CD4-positive, alpha-beta T cell treated with Interferon alpha-2 for 1 hour (primary cell): ENCODE data around the gene THSD7A.

Experiments used
- DNase-seq, 2 donors: peaks; one replicate each; pipeline ENCODE4 v3.0.0-alpha.2; 2020 to 2022

Gene THSD7A

GRCh38 chr7:11747715-11748485, 84.1 kb downstream of the THSD7A start:
- DNase-seq, result no peak

DNA sequence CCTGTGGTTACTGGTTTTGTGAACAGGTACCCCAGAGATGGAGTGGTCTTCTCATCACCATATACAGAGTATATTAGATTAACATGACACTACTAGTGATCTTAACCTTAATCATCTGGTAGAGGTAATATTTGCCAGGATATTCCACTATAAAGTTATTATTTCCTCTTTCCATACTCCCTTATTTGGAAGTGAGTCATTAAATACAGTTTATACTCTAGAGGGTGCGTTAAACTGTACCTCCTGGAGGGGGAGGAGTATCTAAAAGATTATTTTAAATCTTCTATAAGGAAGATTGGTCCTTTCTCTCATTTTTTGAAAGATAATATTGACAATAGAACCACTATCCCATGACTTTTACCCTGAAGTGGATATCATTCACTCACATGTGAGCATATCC, 85.4 kb downstream of the THSD7A start:
- no peak for DNase-seq

DNA sequence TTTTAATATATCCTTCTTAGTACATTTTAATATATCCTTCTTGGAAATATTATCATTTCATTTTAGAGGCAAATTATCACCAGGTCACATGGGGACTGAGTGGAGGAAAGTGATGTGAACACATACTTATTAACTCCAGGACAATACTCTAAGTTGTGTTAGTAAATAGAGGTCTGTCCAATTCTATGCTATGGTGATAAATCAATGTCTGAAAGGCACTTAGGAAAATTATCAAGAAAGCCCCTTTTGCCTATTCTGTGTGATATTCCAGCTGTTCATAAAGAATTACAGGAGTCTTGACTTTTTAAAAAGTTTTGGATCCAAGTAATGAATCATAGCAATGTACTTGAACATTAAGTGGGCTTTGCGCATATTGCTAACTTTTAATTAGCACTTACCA, 88.5 kb downstream of the THSD7A start:
- no peak for DNase-seq

DNA sequence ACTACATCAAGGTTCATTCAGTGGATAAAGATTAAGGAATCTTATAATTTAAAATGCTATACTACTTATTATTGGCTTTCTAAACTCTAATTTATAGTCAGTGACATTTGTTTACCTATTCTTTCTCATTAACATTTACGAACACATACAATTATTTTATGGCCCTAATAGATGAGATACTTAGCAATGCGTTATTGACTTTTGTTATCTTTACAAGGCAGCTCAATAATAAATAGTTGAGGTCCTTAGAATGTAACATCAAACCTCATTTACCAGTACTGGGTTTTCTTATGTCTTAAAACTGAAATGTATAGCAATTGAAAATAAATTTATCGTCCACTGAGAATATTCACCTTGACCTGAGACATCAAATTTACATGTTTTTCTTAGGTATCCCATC, 89.0 kb downstream of the THSD7A start:
- no peak for DNase-seq

- no peak for DNase-seq
These were observed 89.5 kb downstream of the THSD7A start for GRCh38 chr7:11742496-11742895.

GRCh38 chr7:11737723-11738122, 94.3 kb downstream of the THSD7A start:
- no peak for DNase-seq

DNA sequence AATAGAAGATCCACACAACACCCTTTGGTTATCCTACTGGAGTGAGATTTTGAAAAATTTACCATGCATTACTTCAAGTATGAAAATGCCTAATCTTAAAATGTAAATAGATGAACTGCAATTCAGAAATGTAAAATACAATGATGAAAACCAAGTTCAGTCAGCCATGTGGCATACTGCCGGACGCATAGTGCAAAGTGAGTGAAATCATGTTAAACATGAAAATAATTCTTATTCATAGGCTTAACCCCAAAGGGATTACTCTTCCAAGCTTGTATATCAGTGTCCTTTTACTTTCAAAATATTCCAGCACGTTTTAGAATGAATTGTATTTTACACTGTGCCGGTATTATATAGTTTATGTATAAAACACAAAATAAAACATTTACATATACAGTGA, 99.8 kb downstream of the THSD7A start:
- DNase-seq, result no peak

- DNase-seq, result no peak
These were observed 101.3 kb downstream of the THSD7A start for GRCh38 chr7:11730725-11731124.

DNA sequence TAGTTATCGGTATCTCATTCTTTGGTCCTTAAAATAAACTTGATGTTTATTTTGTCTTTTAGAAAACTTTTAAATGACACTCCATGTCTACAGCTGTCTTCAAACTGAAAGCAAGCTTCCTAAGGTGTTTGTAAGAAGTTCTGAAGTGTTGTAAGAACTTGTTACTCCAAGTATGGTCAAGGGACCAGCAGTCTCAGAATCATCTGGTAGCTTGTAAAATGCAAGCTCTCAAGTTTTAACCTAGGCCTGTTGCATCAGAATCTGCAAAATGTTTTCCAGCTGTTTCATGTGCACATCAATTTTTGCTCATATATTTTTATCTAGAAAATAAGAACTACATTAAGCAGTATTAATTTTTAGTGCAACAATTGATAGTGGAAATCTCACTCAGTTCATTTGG, 104.1 kb downstream of the THSD7A start:
- DNase-seq, result no peak

DNA sequence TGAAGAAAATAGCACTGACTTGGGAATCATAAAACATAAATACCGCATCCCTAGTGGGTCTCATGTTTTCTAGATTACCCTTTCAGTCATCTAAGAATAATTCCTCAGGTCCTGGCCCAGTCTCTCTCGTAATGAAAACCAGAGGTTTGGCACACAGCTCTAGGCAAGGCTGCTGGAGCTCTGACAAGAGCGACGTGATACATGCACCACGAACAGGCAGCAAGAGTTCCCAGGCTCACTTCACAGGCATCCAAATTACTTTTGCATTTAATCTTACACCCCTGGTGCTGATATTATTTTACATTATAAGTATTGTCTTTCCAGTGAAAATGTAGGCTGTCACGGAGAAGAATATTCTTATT, 105.2 kb downstream of the THSD7A start:
- no peak for DNase-seq

DNA sequence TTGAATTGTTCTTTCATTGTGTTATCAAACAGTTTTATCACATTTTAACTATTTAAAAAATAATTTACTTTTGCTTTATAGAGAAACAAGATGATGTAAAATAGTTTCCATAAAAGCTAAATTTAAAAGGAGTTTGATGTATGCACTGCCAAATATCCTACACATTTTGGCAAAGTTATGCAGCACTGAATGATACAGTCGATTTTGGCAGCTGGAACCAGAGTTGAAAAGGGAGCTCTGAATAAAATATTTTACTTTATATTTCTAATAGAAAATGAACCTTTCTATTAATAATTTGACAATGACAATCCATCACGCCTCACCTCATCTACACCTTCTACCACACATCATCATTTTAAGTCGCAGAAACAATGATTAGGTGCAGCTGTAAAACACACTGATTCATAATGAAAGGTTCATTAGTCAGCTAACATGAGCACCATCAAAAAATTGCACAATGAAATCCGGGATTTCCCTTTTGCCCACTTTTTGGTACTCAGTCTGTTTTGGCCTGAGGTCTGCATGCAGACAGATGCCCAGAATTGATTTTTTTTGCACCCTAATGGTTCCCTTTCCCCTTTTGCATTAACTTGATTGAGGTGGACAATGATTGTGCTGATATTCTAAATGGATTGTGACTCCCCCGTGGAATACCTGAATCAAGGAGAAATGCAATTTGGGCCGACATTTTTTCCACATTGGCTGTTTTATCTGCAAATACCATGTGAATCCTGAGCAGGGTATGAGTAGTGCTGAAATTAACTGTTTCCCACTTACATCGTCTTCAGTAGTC, 105.8 kb downstream of the THSD7A start:
- no peak for DNase-seq

- DNase-seq, result no peak
These were observed 115.8 kb downstream of the THSD7A start for GRCh38 chr7:11716185-11716584.

DNA sequence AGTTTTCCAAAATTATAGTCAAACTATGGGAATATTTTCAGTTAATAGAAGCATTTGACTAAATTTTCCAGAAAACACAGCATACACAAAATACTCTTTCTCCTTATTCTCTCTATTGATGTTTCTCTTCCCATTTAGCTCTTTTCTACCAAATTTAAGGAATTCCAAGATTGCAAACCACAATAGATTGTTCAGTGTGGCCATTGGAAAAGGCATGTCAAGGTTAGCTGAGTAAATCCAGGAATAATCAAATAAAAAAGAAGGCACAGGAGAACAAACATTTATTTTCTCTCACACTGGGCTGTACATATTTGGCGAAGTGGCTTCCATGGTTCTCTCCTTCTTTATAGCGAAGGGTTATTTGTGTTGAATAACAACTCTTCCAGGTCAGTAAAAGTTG, 117.3 kb downstream of the THSD7A start:
- DNase-seq, result no peak

DNA sequence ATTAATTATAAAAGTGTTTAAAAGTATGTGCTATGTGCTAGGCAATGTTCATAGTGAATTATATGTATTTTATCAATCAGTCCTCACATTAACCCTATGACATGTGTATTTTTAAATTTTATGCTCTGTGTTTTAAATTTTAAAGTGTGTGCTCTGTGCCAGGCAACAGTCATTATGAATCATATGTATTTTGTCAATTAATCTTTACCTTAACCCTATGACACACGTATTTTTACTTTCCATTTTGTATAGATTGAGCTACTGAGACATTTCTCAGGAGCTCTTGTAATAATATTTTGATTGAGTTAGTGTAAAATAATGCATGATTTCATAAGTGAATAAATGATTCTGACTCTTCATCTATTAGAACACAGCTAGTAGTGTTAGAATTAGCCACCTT, 117.8 kb downstream of the THSD7A start:
- DNase-seq, result no peak

- no peak for DNase-seq
These were observed 118.6 kb downstream of the THSD7A start for GRCh38 chr7:11713352-11713751.

GRCh38 chr7:11710377-11710776, 121.6 kb downstream of the THSD7A start:
- DNase-seq, result no peak

DNA sequence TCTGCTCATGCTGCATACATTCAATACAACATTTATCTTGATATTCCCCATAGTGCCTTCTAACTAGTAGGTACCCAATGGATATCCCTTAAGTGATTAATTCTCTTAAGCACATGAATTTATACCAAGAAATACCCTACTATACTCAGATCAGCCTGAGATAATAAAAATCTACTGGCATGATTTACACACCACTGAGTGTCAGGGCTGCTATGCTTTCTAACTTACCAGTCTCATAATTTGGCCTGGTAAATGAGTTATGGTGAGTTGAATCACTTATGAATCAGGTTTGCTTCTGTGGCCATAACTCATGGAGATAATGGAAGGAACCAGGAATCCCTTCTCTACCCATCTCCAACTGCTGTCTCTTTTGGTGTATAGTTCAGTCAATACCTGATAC, 122.8 kb downstream of the THSD7A start:
- DNase-seq, result no peak

- DNase-seq, result no peak
These were observed 124.3 kb downstream of the THSD7A start for GRCh38 chr7:11707606-11708193.

DNA sequence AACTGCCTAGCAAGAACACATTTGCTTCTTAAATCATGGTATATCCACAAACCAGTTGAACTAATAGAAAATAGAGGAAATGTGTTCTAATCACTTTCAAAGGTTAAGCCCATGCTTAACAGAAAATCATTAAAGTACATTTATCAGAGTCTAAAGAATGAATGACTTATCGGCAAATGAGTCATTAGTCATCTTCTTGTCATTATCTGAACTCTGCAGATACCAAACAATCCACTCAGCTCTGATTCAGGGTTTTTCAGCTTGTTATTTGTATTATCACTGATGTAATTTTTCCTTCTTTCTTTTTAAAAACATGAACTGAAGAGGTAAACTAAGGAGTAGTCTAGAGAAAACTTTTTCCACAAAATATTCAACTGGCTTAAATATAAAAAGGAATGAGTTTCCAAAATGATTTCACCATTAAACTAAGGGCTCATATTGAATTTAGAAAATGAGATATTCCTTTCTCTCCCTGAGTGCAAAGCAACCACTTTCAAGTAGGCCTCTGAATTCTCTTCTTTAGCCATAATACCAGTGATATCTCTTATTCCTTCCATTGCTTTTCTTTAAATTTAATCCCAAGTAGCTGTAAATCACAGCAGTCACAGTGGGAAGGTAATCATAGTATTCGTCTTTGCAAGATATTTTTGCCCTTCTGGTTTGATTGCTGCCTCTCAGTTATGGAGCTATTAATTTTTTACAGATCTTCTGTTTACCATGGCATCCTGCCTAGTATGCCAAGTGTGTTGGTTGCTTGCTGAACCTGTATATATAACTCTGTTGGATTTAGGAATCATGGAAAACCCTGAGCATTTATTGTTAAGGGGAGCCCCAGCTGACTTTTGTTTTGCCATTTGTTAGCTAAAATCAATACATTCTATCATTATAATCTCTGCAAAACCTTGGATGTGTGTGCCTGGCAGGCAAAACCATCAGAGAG, 125.1 kb downstream of the THSD7A start:
- DNase-seq, result no peak

GRCh38 chr7:11703829-11704228, 128.2 kb downstream of the THSD7A start:
- no peak for DNase-seq

GRCh38 chr7:11702938-11703337, 129.1 kb downstream of the THSD7A start:
- DNase-seq, result no peak

GRCh38 chr7:11701829-11702560, 130.0 kb downstream of the THSD7A start:
- no peak for DNase-seq
